Kasumi-1 (cell line): ENCODE measurements around the gene APOL4.
"Not testable (repeated sequence)": the region's sequence is repeated elsewhere in the genome, so short reads cannot be mapped to it uniquely, and the experiment has no call there.

ENCODE experiments used
- DNase-seq, 2 experiments: peaks; one replicate each; lab custom pipeline; 2025; lab: John Stamatoyannopoulos, UW

APOL4 gene

GRCh38 chr22:36206255-36206654 lies 4.6 kb upstream of the APOL4 start:
- no peak for DNase-seq

GRCh38 chr22:36205573-36205972 lies 4.0 kb upstream of the APOL4 start:
- not testable (repeated sequence) for DNase-seq

GRCh38 chr22:36204632-36205015 lies 3.0 kb upstream of the APOL4 start:
- DNase-seq: no peak

GRCh38 chr22:36204001-36204631 lies 2.5 kb upstream of the APOL4 start:
- DNase-seq: no peak

- DNase-seq: not testable (repeated sequence)
Measured at GRCh38 chr22:36203441-36203840, 1.8 kb upstream of the APOL4 start.

GRCh38 chr22:36202906-36203305 lies 1.3 kb upstream of the APOL4 start:
- not testable (repeated sequence) for DNase-seq

- not testable (repeated sequence) for DNase-seq
Measured at GRCh38 chr22:36201025-36201424, 584 bp downstream of the APOL4 start.

- DNase-seq: no peak
Measured at GRCh38 chr22:36199001-36199551, 2.5 kb downstream of the APOL4 start.

GRCh38 chr22:36198536-36198935 lies 3.1 kb downstream of the APOL4 start:
- DNase-seq: no peak

- no peak for DNase-seq
Measured at GRCh38 chr22:36197514-36198146, 4.0 kb downstream of the APOL4 start.

- peak; percentile 4 to 7 for DNase-seq
Measured at GRCh38 chr22:36197065-36197440, 4.6 kb downstream of the APOL4 start.

GRCh38 chr22:36196254-36197064 lies 5.2 kb downstream of the APOL4 start:
- DNase-seq: no peak

GRCh38 chr22:36194971-36195370 lies 6.6 kb downstream of the APOL4 start:
- DNase-seq: peak; percentile 64 to 74

GRCh38 chr22:36194385-36194784 lies 7.2 kb downstream of the APOL4 start:
- no peak for DNase-seq

- no peak for DNase-seq
Measured at GRCh38 chr22:36193577-36193976, 8.0 kb downstream of the APOL4 start.

- DNase-seq: no peak
Measured at GRCh38 chr22:36193171-36193570, 8.4 kb downstream of the APOL4 start.

- no peak for DNase-seq
Measured at GRCh38 chr22:36192542-36192941, 9.1 kb downstream of the APOL4 start.

GRCh38 chr22:36191106-36191836 lies 10.3 kb downstream of the APOL4 start:
- DNase-seq: no peak

- DNase-seq: not testable (repeated sequence)
Measured at GRCh38 chr22:36187862-36188261, 13.7 kb downstream of the APOL4 start.

GRCh38 chr22:36185828-36186624 lies 15.6 kb downstream of the APOL4 start:
- DNase-seq: peak; percentile 35 to 37

- DNase-seq: no peak
Measured at GRCh38 chr22:36184433-36185025, 17.1 kb downstream of the APOL4 start.
